K562 (cell line): ENCODE measurements around the gene MT2A. TPM values are rescaled to one million over a fixed set of nuclear protein-coding genes. Genes with fewer than 3 reads are reported as not detected.

Experiments
- ARHGAP35 ChIP-seq: fragments of 450-650 bp; IDR thresholded peaks from 2 replicates; pipeline ENCODE4 v1.6.1; 2018; ENCODE audit not compliant: partially characterized antibody
- ARNT ChIP-seq, 2 experiments: fragments of 450-650 bp; IDR thresholded peaks; 2 replicates each; pipeline ENCODE4 v1.6.1; 2016; ENCODE audit warnings: mild to moderate bottlenecking in 1 of 2
- CBFB ChIP-seq: sonication (generic); formaldehyde crosslinking; IDR thresholded peaks from 2 replicates; pipeline ENCODE4 v1.4.0; 2020; ENCODE audit warnings: mild to moderate bottlenecking, missing genetic modification reagents
- CHD1 ChIP-seq: fragments of 200-600 bp; sonication (generic); IDR thresholded peaks from one replicate; pipeline ENCODE4 v1.6.1; 2012; ENCODE audit warnings: mild to moderate bottlenecking, moderate library complexity, low read length, inconsistent platforms
- CREB1 ChIP-seq, 2 experiments: sonication (generic) in 1 of 2; formaldehyde crosslinking in 1 of 2; IDR thresholded peaks; 2 replicates each; pipeline versions ENCODE4 v1.6.1 to v1.8.0; 2012 to 2022; ENCODE audit warnings: inconsistent platforms in 1 of 2, mild to moderate bottlenecking in 1 of 2, missing genetic modification reagents in 1 of 2, moderate library complexity in 1 of 2
- ERF ChIP-seq: fragments of 450-650 bp; formaldehyde crosslinking; IDR thresholded peaks from 2 replicates; pipeline ENCODE4 v1.4.0; 2020; ENCODE audit warnings: mild to moderate bottlenecking, mixed read lengths
- FOXJ3 ChIP-seq: sonication (generic); formaldehyde crosslinking; IDR thresholded peaks from 2 replicates; pipeline ENCODE4 v1.4.0; 2020; ENCODE audit warnings: mild to moderate bottlenecking, missing genetic modification reagents
- FOXM1 ChIP-seq, 2 experiments: fragments of 450-650 bp in 1 of 2; sonication (generic) in 1 of 2; formaldehyde crosslinking in 1 of 2; IDR thresholded peaks; 2 replicates each; pipeline versions ENCODE4 v1.6.1 to v1.9.0; 2017 to 2022; ENCODE audit warnings: low read depth in 2 of 2, mild to moderate bottlenecking in 2 of 2, missing genetic modification reagents in 1 of 2, moderate library complexity in 1 of 2
- GATAD2B ChIP-seq: fragments of 450-650 bp; IDR thresholded peaks from 2 replicates; pipeline ENCODE4 v1.6.1; 2017; ENCODE audit warnings: mild to moderate bottlenecking, borderline replicate concordance
- HIVEP1 ChIP-seq: fragments of 250-450 bp; sonication (Bioruptor Pico); IDR thresholded peaks from 2 replicates; pipeline ENCODE4 v1.4.0; 2020; ENCODE audit warnings: mild to moderate bottlenecking
- HMG20B ChIP-seq: fragments of 250-450 bp; sonication (Bioruptor Pico); IDR thresholded peaks from 2 replicates; pipeline ENCODE4 v1.5.0; 2021; ENCODE audit warnings: mild to moderate bottlenecking
- ID3 ChIP-seq, 2 experiments: fragments of 250-450 bp in 1 of 2; fragments of 450-650 bp in 1 of 2; sonication (Bioruptor Pico) in 1 of 2; IDR thresholded peaks; 2 replicates each; pipeline versions ENCODE4 v1.6.1 to v1.8.0; 2016 to 2021; ENCODE audit warnings: mild to moderate bottlenecking in 2 of 2, moderate library complexity in 2 of 2, missing compliant biosample characterization in 1 of 2, missing genetic modification characterization in 1 of 2
- KAT2B ChIP-seq: IDR thresholded peaks from one replicate; pipeline ENCODE4 v1.6.1; 2012; ENCODE audit warnings: low read depth, mild to moderate bottlenecking, control low read depth, inconsistent platforms, low read length, moderate library complexity
- MED1 ChIP-seq: sonication (generic); formaldehyde crosslinking; IDR thresholded peaks from 2 replicates; pipeline ENCODE4 v1.8.1; 2023; ENCODE audit warnings: missing genetic modification reagents, borderline replicate concordance
- PHB2 ChIP-seq: fragments of 450-650 bp; IDR thresholded peaks from 2 replicates; pipeline ENCODE4 v1.6.1; 2017; ENCODE audit warnings: low read depth
- POLR2A ChIP-seq: fragments of 450-650 bp; conservative IDR thresholded peaks from 2 replicates; pipeline ENCODE4 v1.6.1; 2016
- POLR2B ChIP-seq: fragments of 450-650 bp; IDR thresholded peaks from 2 replicates; pipeline ENCODE4 v1.6.1; 2018; ENCODE audit warnings: low read depth; ENCODE audit not compliant: partially characterized antibody
- PTRF ChIP-seq: fragments of 450-650 bp; IDR thresholded peaks from 2 replicates; pipeline ENCODE4 v1.6.1; 2016; ENCODE audit warnings: mild to moderate bottlenecking, missing genetic modification characterization, missing compliant biosample characterization
- RBM39 ChIP-seq: fragments of 200-400 bp; formaldehyde crosslinking; optimal IDR thresholded peaks from 2 replicates; pipeline ENCODE3; 2018; ENCODE audit warnings: low read depth, low read length
- SETDB1 ChIP-seq: IDR thresholded peaks from one replicate; pipeline ENCODE4 v1.6.1; 2012; ENCODE audit warnings: low read length, control low read depth, inconsistent platforms
- SMARCA5 ChIP-seq: fragments of 450-650 bp; IDR thresholded peaks from 2 replicates; pipeline ENCODE4 v1.6.1; 2016
- SREBF1 ChIP-seq: fragments of 150-350 bp; IDR thresholded peaks from 2 replicates; pipeline ENCODE4 v1.6.1; 2014; ENCODE audit warnings: antibody characterized with exemption, low read depth, low read length, borderline replicate concordance
- TBL1XR1 ChIP-seq, 2 experiments: IDR thresholded peaks; 2 replicates each; pipeline ENCODE4 v1.6.1; 2012; ENCODE audit warnings: improper control_type of control experiment in 2 of 2, low read length in 2 of 2, mild to moderate bottlenecking in 1 of 2
- TEAD2 ChIP-seq: fragments of 450-650 bp; IDR thresholded peaks from 2 replicates; pipeline ENCODE4 v1.6.1; 2016; ENCODE audit warnings: missing genetic modification characterization, control low read depth, missing compliant biosample characterization
- USF2 ChIP-seq: sonication (generic); formaldehyde crosslinking; IDR thresholded peaks from 2 replicates; pipeline ENCODE4 v1.5.0; 2020; ENCODE audit warnings: missing genetic modification reagents
- YBX1 ChIP-seq: fragments of 450-650 bp; IDR thresholded peaks from 2 replicates; pipeline ENCODE4 v1.7.1; 2016; ENCODE audit warnings: mild to moderate bottlenecking
- ZBTB1 ChIP-seq: sonication (generic); formaldehyde crosslinking; IDR thresholded peaks from 2 replicates; pipeline ENCODE4 v1.8.1; 2023; ENCODE audit warnings: missing genetic modification reagents, low read depth, mild to moderate bottlenecking, borderline replicate concordance
- ZBTB17 ChIP-seq: fragments of 450-650 bp; formaldehyde crosslinking; IDR thresholded peaks from 2 replicates; pipeline ENCODE4 v1.4.0; 2020; ENCODE audit warnings: mild to moderate bottlenecking
- ZC3H11A ChIP-seq: IDR thresholded peaks from 2 replicates; pipeline ENCODE4 v1.6.1; 2012; ENCODE audit warnings: low read depth, low read length, improper control_type of control experiment
- ZNF143 ChIP-seq: sonication (generic); formaldehyde crosslinking; IDR thresholded peaks from 2 replicates; pipeline ENCODE4 v1.9.0; 2022; ENCODE audit warnings: mild to moderate bottlenecking, missing genetic modification reagents
- ZNF583 ChIP-seq: fragments of 250-450 bp; sonication (Bioruptor Pico); IDR thresholded peaks from 2 replicates; pipeline ENCODE4 v1.4.0; 2020
- ZNF668 ChIP-seq: fragments of 250-450 bp; sonication (Bioruptor Pico); IDR thresholded peaks from 2 replicates; pipeline ENCODE4 v1.8.0; 2022; ENCODE audit warnings: mild to moderate bottlenecking, inconsistent platforms
- polyA plus RNA-seq, 8 experiments: library from polyadenylated mRNA; depleted of rRNA in 4 of 8; stranded (reverse) in 5 of 8; unstranded in 3 of 8; fragments of >200 nt; fragmentation: Nextera tagmentation in 2 of 8; fragmentation: Illumina TruSeq in 1 of 8; extraction: Ambion mirVana in 2 of 8; extraction: Trizol in 1 of 8; gene quantifications; 2 replicates each; pipeline versions ENCODE4 v1.2.1 to v1.2.3, GENCODE V29; 2011 to 2014; ENCODE audit warnings: inconsistent platforms in 1 of 8, missing spikeins in 1 of 8
- total RNA-seq, 7 experiments: library from RNA; depleted of rRNA in 6 of 7; stranded (reverse); fragments of >200 nt in 6 of 7; fragmentation: Illumina TruSeq in 2 of 7; extraction: Trizol in 2 of 7; gene quantifications; 2 replicates each; pipeline versions ENCODE4 v1.2.1 to v1.2.3, GENCODE V29; 2011 to 2021; ENCODE audit warnings: low replicate concordance in 1 of 7

The MT2A gene
- total and polyA plus RNA-seq, 9 of the 15 experiments (the other 6 are each of a cell fraction or from before 2014, with no cell fraction given): 2.0 to 16.9 (median 8.5) TPM

- no peak for TF ChIP-seq ARNT (IDR thresholded peaks at IDR 0.05)
- TF ChIP-seq ZBTB1 (CRISPR knock-in tag): no peak
- TF ChIP-seq ID3 (CRISPR knock-in tag; IDR thresholded peaks at IDR 0.05): no peak
- TF ChIP-seq ID3 (tag; IDR thresholded peaks at IDR 0.05): peak; percentile 55; the same call in 1 of the 2 replicates
- TF ChIP-seq TEAD2 (tag): no peak
- no peak for TF ChIP-seq KAT2B
- TF ChIP-seq ZNF583 (CRISPR knock-in tag): no peak
- TF ChIP-seq PTRF: no peak
- TF ChIP-seq USF2 (CRISPR knock-in tag): no peak
- TF ChIP-seq ERF (CRISPR knock-in tag): peak; percentile 84
- TF ChIP-seq GATAD2B: peak; percentile 65
- TF ChIP-seq TBL1XR1 (IDR thresholded peaks at IDR 0.05; ENCODE audit: low read length in 2 of 2): no peak; a peak in 1 of 4 replicates
- peak; percentile 56; the same call in 1 of the 2 replicates for TF ChIP-seq SMARCA5
- TF ChIP-seq RBM39: no peak
- 0 out of 2 replicates have a peak, but pooled peaks have one; percentile 25 for TF ChIP-seq CREB1 (IDR thresholded peaks at IDR 0.05)
- peak; percentile 49; the same call in 1 of the 2 replicates for TF ChIP-seq CREB1 (CRISPR knock-in tag; IDR thresholded peaks at IDR 0.05)
- TF ChIP-seq FOXJ3 (CRISPR knock-in tag): no peak
- TF ChIP-seq PHB2: no peak
- TF ChIP-seq CHD1: no peak
- TF ChIP-seq CBFB (CRISPR knock-in tag): no peak
- TF ChIP-seq MED1 (CRISPR knock-in tag): no peak
- TF ChIP-seq HIVEP1 (CRISPR knock-in tag): no peak
- no peak for TF ChIP-seq ARHGAP35
- TF ChIP-seq ZBTB17 (CRISPR knock-in tag): peak; percentile 74; the same call in 1 of the 2 replicates
- no peak for TF ChIP-seq ZNF668 (CRISPR knock-in tag)
- no peak for TF ChIP-seq HMG20B (CRISPR knock-in tag)
- peak; percentile 82 for TF ChIP-seq POLR2A
- TF ChIP-seq POLR2B: peak; percentile 65
- no peak for TF ChIP-seq SREBF1
- TF ChIP-seq SETDB1: no peak
- TF ChIP-seq ZNF143 (CRISPR knock-in tag): no peak
- no peak for TF ChIP-seq YBX1
- TF ChIP-seq ZC3H11A: peak; percentile 99
- no peak for TF ChIP-seq FOXM1 (IDR thresholded peaks at IDR 0.05; ENCODE audit: low read depth)
- no peak for TF ChIP-seq FOXM1 (CRISPR knock-in tag; IDR thresholded peaks at IDR 0.05; ENCODE audit: low read depth)
Observed at GRCh38 chr16:56608043-56608875, at the start of gene MT2A (continued).
